HCT116 (cell line): ENCODE measurements around the gene PAPOLG. TPM values are rescaled to one million over a fixed set of nuclear protein-coding genes. Genes with fewer than 3 reads are reported as not detected.

ENCODE experiments used
- ATAC-seq: fragments of 200-7000 bp; cut with Tn5 transposase; 2 replicates; pipeline ENCODE4 v1.9.1; 2020; ENCODE audit warnings: mild to moderate bottlenecking, moderate library complexity
- BruUV-seq: library from RNA; stranded (reverse); fragments of 400-500 nt; replicated peaks from 2 replicates; lab custom pipeline; 2021; lab: Mats Ljungman, UMichigan
- CTCF ChIA-PET: fragments of 300-600 bp; sonication (Branson Sonifier 250); formaldehyde crosslinking; loops from one replicate; lab custom pipeline; 2021; ENCODE audit warnings: antibody characterized with exemption; lab: Charles Lee
- POLR2A ChIA-PET: fragments of 300-600, 350-600 bp; sonication (Branson Sonifier 250); formaldehyde crosslinking; loops from one replicate; lab custom pipeline; 2021; ENCODE audit warnings: antibody characterized with exemption; lab: Charles Lee
- RAD21 ChIA-PET, 2 experiments: fragments of 300-600 bp; sonication (Branson Sonifier 250); formaldehyde crosslinking; loops; one replicate each; lab custom pipeline; 2023; ENCODE audit warnings: low total read pairs in 2 of 2; ENCODE audit not compliant: uncharacterized antibody in 2 of 2, unreplicated experiment in 2 of 2, low non-redundant PET in 1 of 2; lab: Charles Lee
- DNase-seq: peaks from one replicate; pipeline ENCODE4 v3.0.0-alpha.2; 2010; ENCODE audit warnings: low read depth, low spot score
- H2AFZ ChIP-seq: fragments of 200-600 bp; shearing (Covaris generic), sonication (generic); 2 replicates; pipeline ENCODE4 v1.6.1; 2017; ENCODE audit warnings: low read depth, mixed run types, mixed read lengths, antibody characterized with exemption, low read length; ENCODE audit not compliant: poor library complexity, severe bottlenecking
- H3K27ac ChIP-seq: 2 replicates; pipeline ENCODE4 v1.5.1; 2012; ENCODE audit warnings: low read depth, low read length
- H3K27me3 ChIP-seq: fragments of 200-600 bp; sonication (generic); 2 replicates; pipeline ENCODE4 v1.6.1; 2016; ENCODE audit warnings: mixed run types, low read length, mixed read lengths; ENCODE audit not compliant: insufficient read depth
- H3K36me3 ChIP-seq, 2 experiments: fragments of 200-500 bp in 1 of 2; fragments of 200-600 bp in 1 of 2; sonication (Bioruptor generic) in 1 of 2; sonication (generic) in 1 of 2; 2 replicates each; pipeline versions ENCODE4 v1.5.1 to v1.6.1; 2014 to 2016; ENCODE audit warnings: low read length in 2 of 2, inconsistent platforms in 1 of 2, mixed read lengths in 1 of 2, mixed run types in 1 of 2; ENCODE audit not compliant: insufficient read depth in 2 of 2, control insufficient read depth in 1 of 2
- H3K4me1 ChIP-seq, 2 experiments: fragments of 200-600 bp in 1 of 2; sonication (generic) in 1 of 2; 2 replicates each; pipeline versions ENCODE4 v1.5.1 to v1.6.1; 2012 to 2017; ENCODE audit warnings: low read length in 2 of 2, inconsistent platforms in 1 of 2, mild to moderate bottlenecking in 1 of 2, mixed read lengths in 1 of 2, mixed run types in 1 of 2, moderate library complexity in 1 of 2; ENCODE audit not compliant: insufficient read depth in 2 of 2, control insufficient read depth in 1 of 2
- H3K4me2 ChIP-seq: fragments of 200-600 bp; sonication (generic); 2 replicates; pipeline ENCODE4 v1.6.1; 2017; ENCODE audit warnings: mixed run types, low read length, mixed read lengths
- H3K4me3 ChIP-seq, 2 experiments: fragments of 200-600 bp in 1 of 2; sonication (generic) in 1 of 2; replicated peaks in 1 of 2; 2 replicates each; pipeline ENCODE4 v1.5.1; 2011 to 2016; ENCODE audit warnings: low read length in 2 of 2, control low read depth in 1 of 2, low read depth in 1 of 2, mild to moderate bottlenecking in 1 of 2, mixed read lengths in 1 of 2, mixed run types in 1 of 2
- H3K79me2 ChIP-seq: fragments of 200-600 bp; sonication (generic); 2 replicates; pipeline ENCODE4 v1.6.1; 2017; ENCODE audit warnings: mild to moderate bottlenecking, mixed run types, low read length, moderate library complexity, mixed read lengths; ENCODE audit not compliant: insufficient read depth
- H3K9ac ChIP-seq: fragments of 200-600 bp; sonication (generic); 2 replicates; pipeline ENCODE4 v1.6.1; 2016; ENCODE audit warnings: low read length, mixed read lengths
- H3K9me2 ChIP-seq: fragments of 200-600 bp; sonication (generic), shearing (Covaris generic); 2 replicates; pipeline ENCODE4 v1.6.1; 2017; ENCODE audit warnings: mixed run types, mild to moderate bottlenecking, moderate library complexity; ENCODE audit not compliant: insufficient read depth
- H3K9me3 ChIP-seq, 2 experiments: fragments of 200-500 bp in 1 of 2; fragments of 200-600 bp in 1 of 2; sonication (Bioruptor generic) in 1 of 2; sonication (generic) in 1 of 2; 2 replicates each; pipeline ENCODE4 v1.6.1; 2014 to 2017; ENCODE audit warnings: low read length in 2 of 2, mixed read lengths in 2 of 2, inconsistent platforms in 1 of 2, low read depth in 1 of 2, mild to moderate bottlenecking in 1 of 2, mixed run types in 1 of 2, moderate library complexity in 1 of 2; ENCODE audit not compliant: control insufficient read depth in 1 of 2, insufficient read depth in 1 of 2
- H4K20me1 ChIP-seq: fragments of 200-600 bp; sonication (generic), shearing (Covaris generic); 2 replicates; pipeline ENCODE4 v1.6.1; 2017; ENCODE audit warnings: mixed run types, mild to moderate bottlenecking, moderate library complexity; ENCODE audit not compliant: insufficient read depth
- CBX3 ChIP-seq: IDR thresholded peaks from 2 replicates; pipeline ENCODE4 v1.6.1; 2012; ENCODE audit warnings: low read depth
- CEBPB ChIP-seq: IDR thresholded peaks from 2 replicates; pipeline ENCODE4 v1.6.1; 2012; ENCODE audit warnings: low read depth
- CTCF ChIP-seq, 3 experiments: fragments of 200-600 bp in 1 of 3; sonication (generic) in 1 of 3; IDR thresholded peaks in 2 of 3; conservative IDR thresholded peaks in 1 of 3; 2 replicates each; pipeline ENCODE4 v1.5.1; 2012 to 2017; ENCODE audit warnings: low read depth in 2 of 3, low read length in 2 of 3, antibody characterized with exemption in 1 of 3, borderline replicate concordance in 1 of 3, control low read depth in 1 of 3, mild to moderate bottlenecking in 1 of 3, mixed read lengths in 1 of 3, mixed run types in 1 of 3, moderate library complexity in 1 of 3; ENCODE audit not compliant: insufficient read depth in 1 of 3
- EGR1 ChIP-seq: IDR thresholded peaks from 2 replicates; pipeline ENCODE4 v1.6.1; 2012; ENCODE audit warnings: low read depth
- EZH2 ChIP-seq: fragments of 200-600 bp; sonication (generic); IDR thresholded peaks from 2 replicates; pipeline ENCODE4 v1.6.1; 2017; ENCODE audit warnings: antibody characterized with exemption, mixed run types
- EZH2phosphoT487 ChIP-seq: fragments of 200-600 bp; IDR thresholded peaks from 2 replicates; pipeline ENCODE4 v1.6.1; 2018; ENCODE audit warnings: antibody characterized with exemption, borderline replicate concordance
- FOSL1 ChIP-seq: IDR thresholded peaks from 2 replicates; pipeline ENCODE4 v1.6.1; 2012; ENCODE audit warnings: low read depth
- JUND ChIP-seq: IDR thresholded peaks from 2 replicates; pipeline ENCODE4 v1.6.1; 2012
- MAX ChIP-seq: IDR thresholded peaks from 2 replicates; pipeline ENCODE4 v1.6.1; 2012
- POLR2A ChIP-seq: IDR thresholded peaks from 2 replicates; pipeline ENCODE4 v1.7.0; 2011; ENCODE audit warnings: borderline replicate concordance; ENCODE audit not compliant: insufficient read depth, insufficient read length; ENCODE audit errors: extremely low read depth
- RAD21 ChIP-seq: IDR thresholded peaks from 2 replicates; pipeline ENCODE4 v1.6.1; 2012; ENCODE audit warnings: low read depth, mild to moderate bottlenecking
- REST ChIP-seq: IDR thresholded peaks from 2 replicates; pipeline ENCODE4 v1.6.1; 2012; ENCODE audit warnings: low read depth
- SP1 ChIP-seq: IDR thresholded peaks from 2 replicates; pipeline ENCODE4 v1.6.1; 2012; ENCODE audit warnings: low read depth
- SRF ChIP-seq: IDR thresholded peaks from 2 replicates; pipeline ENCODE4 v1.6.1; 2012; ENCODE audit warnings: low read depth
- ZBTB33 ChIP-seq: IDR thresholded peaks from 2 replicates; pipeline ENCODE4 v1.6.1; 2011; ENCODE audit warnings: mild to moderate bottlenecking, low read length, moderate library complexity; ENCODE audit not compliant: insufficient replicate concordance; ENCODE audit errors: extremely low read depth
- ZNF274 ChIP-seq: fragments of 200-500 bp; sonication (Bioruptor generic); IDR thresholded peaks from 2 replicates; pipeline ENCODE4 v1.6.1; 2014; ENCODE audit warnings: mild to moderate bottlenecking, low read depth, low read length, inconsistent platforms
- intact Hi-C: fragments of 100-400 bp; cut with micrococcal nuclease; formaldehyde crosslinking; loops from 2 replicates; pipeline ENCODE4 v1.10.0; 2022
- total RNA-seq: library from RNA; stranded (reverse); gene quantifications from one replicate; pipeline ENCODE4 v1.2.1, GENCODE V29; 2021; ENCODE audit not compliant: unreplicated experiment

PAPOLG gene
- total RNA-seq, 1 experiment from 2014 or later = 13.2 TPM

- H4K20me1 ChIP-seq = no peaks in the 10 kb centered on the region
- TF ChIP-seq JUND (no peak), ZBTB33 (no peak), REST (no peak), ZNF274 (no peak), RAD21 (no peak), CBX3 (no peak), EZH2phosphoT487 (no peak), SP1 (no peak), SRF (no peak), MAX (no peak), CTCF (IDR thresholded peaks at IDR 0.05 in 2 of 3, conservative IDR thresholded peaks at IDR 0.05 in 1 of 3; ENCODE audit: borderline replicate concordance in 1 of 3, insufficient read depth in 1 of 3, low read depth in 2 of 3, low read length in 2 of 3) (no peak), FOSL1 (no peak), POLR2A (no peak), EGR1 (no peak), CEBPB (no peak), EZH2 (no peak)
- ChIA-PET CTCF (interaction anchor here (4.6 kb wide), 1 partner anchor 289 kb away, joined by 59 read pairs; no protein-coding TSS in a partner anchor), POLR2A (no interaction called here), RAD21 (no interaction called here)
- H3K4me2 ChIP-seq = no peak overlapping the region
- ATAC-seq (no peak), DNase-seq (no peak)
- no peak overlapping the region for H2AFZ ChIP-seq
- no peaks in the 10 kb centered on the region for H3K9me3 ChIP-seq
- intact Hi-C loops = no loop called here
- H3K4me1 ChIP-seq = no peaks in the 10 kb centered on the region
- no peaks in the 10 kb centered on the region for H3K36me3 ChIP-seq
- H3K9ac ChIP-seq = no peak overlapping the region
- BruUV-seq = no TSS peak
- H3K27ac ChIP-seq = no peak overlapping the region
- H3K4me3 ChIP-seq = no peak overlapping the region
- H3K27me3 ChIP-seq = no peaks in the 10 kb centered on the region
- no peaks in the 10 kb centered on the region for H3K79me2 ChIP-seq
- H3K9me2 ChIP-seq = no peaks in the 10 kb centered on the region
These were observed 45.4 kb upstream of the PAPOLG start for GRCh38 chr2:60710707-60711106.
